KOPT-K1 (cell line): Measurements from ENCODE around the gene UAP1L1.

Experiments used
- H3K27ac ChIP-seq: fragments of 200-600 bp; sonication (generic); 2 replicates; pipeline ENCODE4 v1.5.1; 2016; ENCODE audit warnings: antibody characterized with exemption, mild to moderate bottlenecking, low read depth, low read length; ENCODE audit not compliant: poor library complexity, severe bottlenecking
- H3K36me3 ChIP-seq: fragments of 200-600 bp; sonication (generic); 2 replicates; pipeline ENCODE4 v1.5.1; 2017; ENCODE audit warnings: antibody characterized with exemption, mild to moderate bottlenecking, low read length, moderate library complexity; ENCODE audit not compliant: insufficient read depth
- H3K9me3 ChIP-seq: fragments of 200-600 bp; sonication (generic); 2 replicates; pipeline ENCODE4 v1.5.1; 2017; ENCODE audit warnings: antibody characterized with exemption, low read length, mild to moderate bottlenecking; ENCODE audit not compliant: insufficient read depth, poor library complexity, severe bottlenecking

The UAP1L1 gene

GRCh38 chr9:137049544-137050449 is 27.5 kb upstream of the UAP1L1 start:
- Histone ChIP-seq H3K9me3 (no peaks in the 10 kb centered on the region), H3K36me3 (no peaks in the 10 kb centered on the region), H3K27ac (no peak overlapping the region)

- no peaks in the 10 kb centered on the region for H3K36me3 ChIP-seq
- no peaks in the 10 kb centered on the region for H3K9me3 ChIP-seq
- no peak overlapping the region for H3K27ac ChIP-seq
These were observed 26.7 kb upstream of the UAP1L1 start for GRCh38 chr9:137050570-137050969.

- Histone ChIP-seq H3K9me3 (no peaks in the 10 kb centered on the region), H3K27ac (no peak overlapping the region), H3K36me3 (no peaks in the 10 kb centered on the region)
These were observed 26.1 kb upstream of the UAP1L1 start for GRCh38 chr9:137051145-137051724.

- no peak overlapping the region for H3K27ac ChIP-seq
These were observed 25.0 kb upstream of the UAP1L1 start for GRCh38 chr9:137052293-137052692.

GRCh38 chr9:137052998-137053943 is 24.0 kb upstream of the UAP1L1 start:
- Histone ChIP-seq H3K27ac (no peak overlapping the region), H3K36me3 (no peaks in the 10 kb centered on the region), H3K9me3 (no peaks in the 10 kb centered on the region)

More at GRCh38 chr9:137052293-137052692, 25.0 kb upstream of the UAP1L1 start:
- no peaks in the 10 kb centered on the region for H3K9me3 ChIP-seq
- H3K36me3 ChIP-seq: no peaks in the 10 kb centered on the region

GRCh38 chr9:137053944-137054931 is 23.1 kb upstream of the UAP1L1 start, which contains the start of gene ENTPD2:
Gene ENTPD2, minus strand, starts transcription at chr9:137054061. Its CDS starts 64 bp downstream, at chr9:137053997.
- H3K36me3 ChIP-seq: no peaks in the 10 kb centered on the region
- H3K9me3 ChIP-seq: no peaks in the 10 kb centered on the region
- no peak within 1 kb of the TSS for H3K27ac ChIP-seq

- H3K36me3 ChIP-seq: no peaks in the 10 kb centered on the region
- no peak overlapping the region for H3K27ac ChIP-seq
These were observed 22.4 kb upstream of the UAP1L1 start for GRCh38 chr9:137054932-137055384.

GRCh38 chr9:137055385-137056364 is 21.6 kb upstream of the UAP1L1 start:
- Histone ChIP-seq H3K36me3 (no peaks in the 10 kb centered on the region), H3K9me3 (no peaks in the 10 kb centered on the region), H3K27ac (no peak overlapping the region)

More at GRCh38 chr9:137054932-137055384, 22.4 kb upstream of the UAP1L1 start:
- no peaks in the 10 kb centered on the region for H3K9me3 ChIP-seq

GRCh38 chr9:137056739-137057415 is 20.4 kb upstream of the UAP1L1 start:
- Histone ChIP-seq H3K36me3 (no peaks in the 10 kb centered on the region), H3K9me3 (no peaks in the 10 kb centered on the region), H3K27ac (no peak overlapping the region)

GRCh38 chr9:137057545-137057944 is 19.8 kb upstream of the UAP1L1 start:
- Histone ChIP-seq H3K36me3 (no peaks in the 10 kb centered on the region), H3K9me3 (no peaks in the 10 kb centered on the region), H3K27ac (no peak overlapping the region)

GRCh38 chr9:137058521-137059234 is 18.6 kb upstream of the UAP1L1 start:
- no peak overlapping the region for H3K27ac ChIP-seq
- no peaks in the 10 kb centered on the region for H3K36me3 ChIP-seq
- no peaks in the 10 kb centered on the region for H3K9me3 ChIP-seq

- Histone ChIP-seq H3K9me3 (no peaks in the 10 kb centered on the region), H3K36me3 (no peaks in the 10 kb centered on the region; the same call in 1 of the 2 replicates), H3K27ac (no peak overlapping the region)
These were observed 14.9 kb upstream of the UAP1L1 start for GRCh38 chr9:137062384-137062783.
